Mesendoderm (in vitro differentiated cells): ENCODE measurements around the gene SRBD1.

ENCODE experiments used
- DNase-seq: peaks from one replicate; pipeline ENCODE4 v3.0.0; 2013
- H2AK5ac ChIP-seq: 2 replicates; pipeline ENCODE4 v1.6.1; 2013; ENCODE audit warnings: low read length, inconsistent platforms
- H2BK120ac ChIP-seq: 2 replicates; pipeline ENCODE4 v1.6.1; 2013; ENCODE audit warnings: low read depth, mild to moderate bottlenecking, low read length, moderate library complexity, mixed read lengths
- H2BK15ac ChIP-seq: replicated peaks from 2 replicates; pipeline ENCODE4 v1.6.1; 2013; ENCODE audit warnings: low read depth, mild to moderate bottlenecking, moderate library complexity
- H2BK5ac ChIP-seq: 2 replicates; pipeline ENCODE4 v1.6.1; 2013; ENCODE audit warnings: low read length, inconsistent platforms
- H3K18ac ChIP-seq: 2 replicates; pipeline ENCODE4 v1.6.1; 2013; ENCODE audit warnings: mild to moderate bottlenecking, low read length, mixed read lengths
- H3K23ac ChIP-seq: one replicate; pipeline ENCODE4 v1.6.1; 2013; ENCODE audit warnings: low read length
- H3K27ac ChIP-seq: 2 replicates; pipeline ENCODE4 v1.5.1; 2013; ENCODE audit warnings: low read depth, mild to moderate bottlenecking, inconsistent platforms, low read length, moderate library complexity
- H3K27me3 ChIP-seq: 2 replicates; pipeline ENCODE4 v1.6.1; 2013; ENCODE audit warnings: low read length, control low read depth, mild to moderate bottlenecking, inconsistent platforms; ENCODE audit not compliant: insufficient read depth, poor library complexity
- H3K36me3 ChIP-seq: 2 replicates; pipeline ENCODE4 v1.6.1; 2013; ENCODE audit warnings: low read length, inconsistent platforms; ENCODE audit not compliant: control insufficient read depth, insufficient read depth
- H3K4ac ChIP-seq: one replicate; pipeline ENCODE4 v1.6.1; 2013; ENCODE audit warnings: low read depth, mild to moderate bottlenecking, low read length, moderate library complexity
- H3K4me1 ChIP-seq: 2 replicates; pipeline ENCODE4 v1.6.1; 2013; ENCODE audit warnings: low read depth, low read length, inconsistent platforms; ENCODE audit not compliant: control insufficient read depth
- H3K4me2 ChIP-seq: 2 replicates; pipeline ENCODE4 v1.6.1; 2013; ENCODE audit warnings: low read length
- H3K4me3 ChIP-seq: 2 replicates; pipeline ENCODE4 v1.5.1; 2013; ENCODE audit warnings: mild to moderate bottlenecking, low read length
- H3K56ac ChIP-seq: one replicate; pipeline ENCODE4 v1.6.1; 2013; ENCODE audit warnings: low read length
- H3K79me1 ChIP-seq: 2 replicates; pipeline ENCODE4 v1.6.1; 2013; ENCODE audit warnings: low read length, inconsistent platforms
- H3K79me2 ChIP-seq: 2 replicates; pipeline ENCODE4 v1.6.1; 2013; ENCODE audit warnings: mild to moderate bottlenecking, low read length; ENCODE audit not compliant: control insufficient read depth, insufficient read depth
- H3K9ac ChIP-seq: 2 replicates; pipeline ENCODE4 v1.6.1; 2013; ENCODE audit warnings: low read length, inconsistent platforms
- H4K5ac ChIP-seq: one replicate; pipeline ENCODE4 v1.6.1; 2013; ENCODE audit warnings: low read length
- H4K8ac ChIP-seq: one replicate; pipeline ENCODE4 v1.6.1; 2013; ENCODE audit warnings: low read depth, mild to moderate bottlenecking, control low read depth, low read length, moderate library complexity
- WGBS: extraction: QIAGEN DNeasy Blood & Tissue Kit; methylation state at CpG from one replicate; pipeline ENCODE4 v1.1.7; 2013; ENCODE audit warnings: low lambda C conversion rate, missing lambda C conversion rate; ENCODE audit not compliant: insufficient coverage; ENCODE audit errors: extremely low coverage; 5-methylcytosine and 5-hydroxymethylcytosine counted together

Gene SRBD1

GRCh38 chr2:45373534-45373933, 237.5 kb downstream of the SRBD1 start:
- WGBS, result no CpG with 5 or more reads among the region's 2 CpGs
- H3K27ac ChIP-seq, result no peak overlapping the region
- no peak overlapping the region for H3K4ac ChIP-seq
- H2BK5ac ChIP-seq, result no peak overlapping the region
- H4K8ac ChIP-seq, result no peak overlapping the region
- H2AK5ac ChIP-seq, result no peak overlapping the region
- H3K79me2 ChIP-seq, result no peaks in the 10 kb centered on the region
- H3K23ac ChIP-seq, result no peak overlapping the region
- no peak overlapping the region for H3K9ac ChIP-seq
- H3K18ac ChIP-seq, result no peak overlapping the region
- no peak for DNase-seq
- H3K4me3 ChIP-seq, result no peak overlapping the region
- H3K27me3 ChIP-seq, result no peaks in the 10 kb centered on the region
- no peak overlapping the region for H4K5ac ChIP-seq
- no peaks in the 10 kb centered on the region for H3K36me3 ChIP-seq
- H3K56ac ChIP-seq, result no peak overlapping the region
- no peak overlapping the region for H3K4me2 ChIP-seq
- no peaks in the 10 kb centered on the region for H3K4me1 ChIP-seq
- H2BK120ac ChIP-seq, result no peak overlapping the region
- no peaks in the 10 kb centered on the region for H3K79me1 ChIP-seq
- no peak overlapping the region for H2BK15ac ChIP-seq

GRCh38 chr2:45370369-45370768, 240.7 kb downstream of the SRBD1 start:
- Histone ChIP-seq H2BK5ac (no peak overlapping the region), H3K4me3 (no peak overlapping the region), H4K8ac (no peak overlapping the region), H3K27me3 (no peaks in the 10 kb centered on the region), H3K36me3 (no peaks in the 10 kb centered on the region), H3K18ac (no peak overlapping the region), H2AK5ac (no peak overlapping the region), H3K79me2 (no peaks in the 10 kb centered on the region), H3K4ac (no peak overlapping the region), H3K23ac (no peak overlapping the region), H2BK15ac (no peak overlapping the region), H3K4me1 (no peaks in the 10 kb centered on the region), H4K5ac (no peak overlapping the region), H3K4me2 (no peak overlapping the region), H3K79me1 (no peaks in the 10 kb centered on the region), H3K56ac (no peak overlapping the region), H3K9ac (no peak overlapping the region), H2BK120ac (no peak overlapping the region), H3K27ac (no peak overlapping the region)
- DNase-seq, result no peak
- no CpG with 5 or more reads among the region's 2 CpGs for WGBS

- no peak overlapping the region for H3K9ac ChIP-seq
- no peak overlapping the region for H2BK120ac ChIP-seq
- no CpG with 5 or more reads among the region's 1 CpG for WGBS
- H4K5ac ChIP-seq, result no peak overlapping the region
- no peak overlapping the region for H4K8ac ChIP-seq
- no peak overlapping the region for H3K4ac ChIP-seq
- H3K79me1 ChIP-seq, result no peaks in the 10 kb centered on the region
- H3K27me3 ChIP-seq, result no peaks in the 10 kb centered on the region
- no peak overlapping the region for H3K4me3 ChIP-seq
- no peak overlapping the region for H3K23ac ChIP-seq
- no peak for DNase-seq
- no peak overlapping the region for H2AK5ac ChIP-seq
- no peak overlapping the region for H3K18ac ChIP-seq
- H3K56ac ChIP-seq, result no peak overlapping the region
- no peak overlapping the region for H3K27ac ChIP-seq
- no peak overlapping the region for H2BK15ac ChIP-seq
- H3K36me3 ChIP-seq, result no peaks in the 10 kb centered on the region
- H3K4me1 ChIP-seq, result no peaks in the 10 kb centered on the region
- H2BK5ac ChIP-seq, result no peak overlapping the region
- no peaks in the 10 kb centered on the region for H3K79me2 ChIP-seq
- H3K4me2 ChIP-seq, result no peak overlapping the region
Measured at GRCh38 chr2:45368792-45369191, 242.3 kb downstream of the SRBD1 start.

- no peak overlapping the region for H3K4me3 ChIP-seq
- no peaks in the 10 kb centered on the region for H3K27me3 ChIP-seq
- no peak overlapping the region for H3K18ac ChIP-seq
- no peak overlapping the region for H2BK5ac ChIP-seq
- H3K27ac ChIP-seq, result no peak overlapping the region
- H3K4ac ChIP-seq, result no peak overlapping the region
- no peak overlapping the region for H2BK15ac ChIP-seq
- H3K23ac ChIP-seq, result no peak overlapping the region
- no peak overlapping the region for H4K5ac ChIP-seq
- no peak for DNase-seq
- no peak overlapping the region for H4K8ac ChIP-seq
- no peaks in the 10 kb centered on the region for H3K79me2 ChIP-seq
- H3K4me1 ChIP-seq, result no peaks in the 10 kb centered on the region
- H2AK5ac ChIP-seq, result no peak overlapping the region
- H3K4me2 ChIP-seq, result no peak overlapping the region
- H3K56ac ChIP-seq, result no peak overlapping the region
- no peak overlapping the region for H2BK120ac ChIP-seq
- H3K79me1 ChIP-seq, result no peaks in the 10 kb centered on the region
- no CpG with 5 or more reads among the region's 2 CpGs for WGBS
- no peak overlapping the region for H3K9ac ChIP-seq
- no peaks in the 10 kb centered on the region for H3K36me3 ChIP-seq
Measured at GRCh38 chr2:45361666-45362065, 249.4 kb downstream of the SRBD1 start.

GRCh38 chr2:45354776-45355175, 256.3 kb downstream of the SRBD1 start:
- WGBS, result no CpG with 5 or more reads among the region's 2 CpGs
- no peak overlapping the region for H3K4me2 ChIP-seq
- no peak overlapping the region for H2AK5ac ChIP-seq
- no peak overlapping the region for H3K18ac ChIP-seq
- no peak overlapping the region for H3K27ac ChIP-seq
- H3K27me3 ChIP-seq, result no peaks in the 10 kb centered on the region
- H3K56ac ChIP-seq, result no peak overlapping the region
- H3K36me3 ChIP-seq, result no peaks in the 10 kb centered on the region
- no peaks in the 10 kb centered on the region for H3K79me1 ChIP-seq
- H3K4me1 ChIP-seq, result no peaks in the 10 kb centered on the region
- no peak overlapping the region for H3K4me3 ChIP-seq
- DNase-seq, result no peak
- no peaks in the 10 kb centered on the region for H3K79me2 ChIP-seq
- H3K23ac ChIP-seq, result no peak overlapping the region
- H2BK120ac ChIP-seq, result no peak overlapping the region
- H4K8ac ChIP-seq, result no peak overlapping the region
- no peak overlapping the region for H2BK15ac ChIP-seq
- H4K5ac ChIP-seq, result no peak overlapping the region
- H2BK5ac ChIP-seq, result no peak overlapping the region
- H3K9ac ChIP-seq, result no peak overlapping the region
- H3K4ac ChIP-seq, result no peak overlapping the region

GRCh38 chr2:45353879-45354278, 257.2 kb downstream of the SRBD1 start:
- H2BK15ac ChIP-seq, result no peak overlapping the region
- H2BK120ac ChIP-seq, result no peak overlapping the region
- no peak overlapping the region for H3K9ac ChIP-seq
- no peaks in the 10 kb centered on the region for H3K36me3 ChIP-seq
- no CpG with 5 or more reads among the region's 2 CpGs for WGBS
- H4K8ac ChIP-seq, result no peak overlapping the region
- no peak for DNase-seq
- no peaks in the 10 kb centered on the region for H3K79me2 ChIP-seq
- no peak overlapping the region for H3K4ac ChIP-seq
- H3K27ac ChIP-seq, result no peak overlapping the region
- H2AK5ac ChIP-seq, result no peak overlapping the region
- H3K4me1 ChIP-seq, result no peaks in the 10 kb centered on the region
- no peaks in the 10 kb centered on the region for H3K79me1 ChIP-seq
- no peak overlapping the region for H3K18ac ChIP-seq
- H4K5ac ChIP-seq, result no peak overlapping the region
- H3K23ac ChIP-seq, result no peak overlapping the region
- H3K4me3 ChIP-seq, result no peak overlapping the region
- H3K27me3 ChIP-seq, result no peaks in the 10 kb centered on the region
- no peak overlapping the region for H3K4me2 ChIP-seq
- H3K56ac ChIP-seq, result no peak overlapping the region
- no peak overlapping the region for H2BK5ac ChIP-seq
